ENCODE data around the gene ZFP42.
"Not testable (repeated sequence)": the region's sequence is repeated elsewhere in the genome, so short reads cannot be mapped to it uniquely, and the experiment has no call there.

ZFP42 gene

GRCh38 chr4:188021548-188022249, 26.1 kb downstream of the ZFP42 start:
- no peak for DNase-seq (ENCODE audit: low read depth)

- no peak for DNase-seq (ENCODE audit: low read depth)
Observed at GRCh38 chr4:188023682-188024081, 28.1 kb downstream of the ZFP42 start.

- DNase-seq (ENCODE audit: low read depth), result no peak
Observed at GRCh38 chr4:188025476-188025875, 29.9 kb downstream of the ZFP42 start.

GRCh38 chr4:188029114-188029513, 33.5 kb downstream of the ZFP42 start:
- DNase-seq (ENCODE audit: low read depth), result no peak

- DNase-seq (ENCODE audit: low read depth), result no peak
Observed at GRCh38 chr4:188030401-188030800, 34.8 kb downstream of the ZFP42 start.

- DNase-seq (ENCODE audit: low read depth), result no peak
Observed at GRCh38 chr4:188031751-188032150, 36.2 kb downstream of the ZFP42 start.

GRCh38 chr4:188032170-188032569, 36.6 kb downstream of the ZFP42 start:
- no peak for DNase-seq (ENCODE audit: low read depth)

GRCh38 chr4:188032583-188032982, 37.0 kb downstream of the ZFP42 start:
- no peak for DNase-seq (ENCODE audit: low read depth)

- DNase-seq (ENCODE audit: low read depth), result no peak
Observed at GRCh38 chr4:188037003-188037713, 41.6 kb downstream of the ZFP42 start.

- no peak for DNase-seq (ENCODE audit: low read depth)
Observed at GRCh38 chr4:188041721-188042120, 46.1 kb downstream of the ZFP42 start.

GRCh38 chr4:188042191-188042590, 46.6 kb downstream of the ZFP42 start:
- no peak for DNase-seq (ENCODE audit: low read depth)

GRCh38 chr4:188043154-188043553, 47.6 kb downstream of the ZFP42 start:
- DNase-seq (ENCODE audit: low read depth), result no peak

GRCh38 chr4:188045461-188045860, 49.9 kb downstream of the ZFP42 start:
- not testable (repeated sequence) for DNase-seq (ENCODE audit: low read depth)

- DNase-seq (ENCODE audit: low read depth), result no peak
Observed at GRCh38 chr4:188046657-188047056, 51.1 kb downstream of the ZFP42 start.

GRCh38 chr4:188053302-188053701, 57.7 kb downstream of the ZFP42 start:
- no peak for DNase-seq (ENCODE audit: low read depth)
